SHP77 (cell line): Measurements from ENCODE around the gene HDGF.

ENCODE experiments used
- DNase-seq, 2 experiments: peaks; one replicate each; lab custom pipeline; 2025; lab: John Stamatoyannopoulos, UW

Gene HDGF

DNA sequence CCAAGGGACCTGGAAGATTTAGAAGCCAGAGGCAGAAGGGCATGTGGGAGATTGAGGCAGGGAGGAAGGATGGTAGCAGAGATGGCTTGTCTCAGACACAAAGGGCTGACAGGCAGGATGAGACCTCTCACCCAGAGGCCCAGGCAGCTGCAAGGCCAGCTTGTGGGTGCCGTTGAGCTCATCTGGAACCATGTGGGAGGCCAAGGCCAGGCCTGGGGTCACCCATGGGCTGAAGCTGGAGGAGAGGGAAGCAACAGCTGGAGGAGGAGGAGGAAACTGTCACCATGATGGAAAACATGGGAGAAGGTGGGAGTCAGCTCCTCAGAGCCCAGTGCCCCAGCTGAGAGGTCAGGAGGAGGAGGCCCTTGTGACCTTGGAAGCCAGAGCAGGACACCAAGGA is 52.5 kb downstream of the HDGF start:
- no peak for DNase-seq

DNA sequence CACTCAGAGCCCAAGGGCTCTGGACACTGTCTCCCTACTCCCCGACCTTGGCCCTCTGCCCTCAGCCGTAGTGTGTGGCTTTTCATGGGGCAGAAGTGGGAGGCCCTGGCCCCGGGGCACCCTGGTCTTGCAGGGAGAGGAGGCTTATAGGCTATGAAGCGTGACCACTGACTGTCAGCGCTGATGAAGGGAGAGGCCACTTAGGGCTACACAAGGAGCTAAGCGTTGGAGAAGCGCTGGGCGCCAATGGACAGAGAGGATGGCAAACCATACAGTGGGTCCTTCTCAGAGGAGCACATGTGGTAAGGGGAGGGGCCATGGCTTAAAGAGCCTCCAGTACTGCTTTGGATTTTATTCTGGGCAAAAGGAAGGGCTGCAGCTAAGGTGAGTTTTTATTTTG is 54.0 kb downstream of the HDGF start:
- DNase-seq = no peak

DNA sequence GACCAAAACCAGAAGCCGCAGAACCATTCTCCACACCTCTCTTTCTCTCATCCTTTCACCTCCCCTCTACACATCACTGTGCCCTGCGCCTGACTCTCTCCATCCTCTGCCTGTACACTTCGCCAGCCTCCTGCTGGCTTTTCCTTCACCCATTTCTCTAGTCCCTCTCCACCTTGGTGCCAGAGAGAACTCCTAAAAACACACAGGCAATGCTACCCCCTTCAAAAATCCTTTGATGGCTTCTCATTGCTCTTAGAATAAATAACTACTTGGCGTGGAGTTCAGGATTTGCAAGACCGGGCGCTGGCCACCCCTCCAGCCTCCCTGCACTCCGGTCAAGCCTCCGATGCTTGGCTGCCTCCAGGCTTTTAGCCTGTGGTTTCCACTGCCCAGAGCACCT is 54.7 kb downstream of the HDGF start:
- no peak for DNase-seq

DNA sequence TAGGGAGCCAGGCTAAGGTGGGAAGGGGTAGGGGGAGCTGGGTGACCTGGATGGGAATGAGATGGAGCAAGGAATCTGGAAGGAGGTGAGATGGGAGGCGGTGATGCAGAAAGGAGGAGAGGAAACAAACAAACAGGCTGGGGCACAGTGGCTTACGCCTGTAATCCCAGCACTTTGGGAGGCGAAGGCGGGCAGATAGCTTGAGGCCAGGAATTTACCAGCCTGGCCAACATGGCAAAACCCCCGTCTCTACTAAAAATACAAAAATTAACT is 56.8 kb downstream of the HDGF start:
- DNase-seq = no peak

DNA sequence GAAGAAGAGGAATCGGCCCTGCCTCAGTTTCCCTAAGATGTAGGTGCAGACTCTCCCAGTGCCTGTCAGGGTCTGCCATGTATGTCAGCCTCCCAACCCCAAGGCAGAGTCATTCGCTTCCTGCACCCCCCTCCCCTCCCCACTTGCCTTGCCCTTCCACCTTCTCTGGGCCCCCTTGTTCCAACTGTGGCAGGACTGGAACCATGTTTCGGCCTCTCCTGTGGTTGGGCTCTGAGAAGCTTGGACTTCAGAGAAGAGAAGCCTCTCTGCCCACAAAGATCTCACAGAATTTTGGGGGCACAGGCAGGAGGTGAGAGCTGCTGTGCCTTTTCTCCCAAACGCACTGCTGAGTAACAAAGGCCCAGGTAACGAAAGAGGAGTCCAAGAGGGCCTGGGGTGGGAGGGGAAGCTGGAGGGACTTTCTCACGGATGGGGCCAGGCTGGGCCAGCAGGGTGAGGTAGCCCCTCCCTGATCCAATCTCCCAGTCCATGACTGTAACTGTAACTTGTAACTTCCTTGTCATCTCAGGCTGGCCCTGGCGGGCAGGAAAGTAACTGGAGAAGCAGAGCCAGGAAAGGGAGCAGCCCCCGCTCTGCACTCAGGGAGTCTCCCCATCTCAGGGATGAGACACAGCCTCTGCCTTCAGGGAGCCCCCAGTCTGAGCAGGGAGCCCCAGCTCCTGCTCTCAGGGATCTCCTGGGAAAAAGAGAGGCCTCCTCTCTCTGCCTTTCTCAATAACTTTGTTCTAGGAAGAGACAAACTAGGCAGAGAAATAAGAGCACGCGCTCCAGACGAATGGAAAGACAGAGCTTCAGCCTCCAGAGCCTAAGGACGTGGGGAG is 57.4 kb downstream of the HDGF start:
- DNase-seq = no peak

DNA sequence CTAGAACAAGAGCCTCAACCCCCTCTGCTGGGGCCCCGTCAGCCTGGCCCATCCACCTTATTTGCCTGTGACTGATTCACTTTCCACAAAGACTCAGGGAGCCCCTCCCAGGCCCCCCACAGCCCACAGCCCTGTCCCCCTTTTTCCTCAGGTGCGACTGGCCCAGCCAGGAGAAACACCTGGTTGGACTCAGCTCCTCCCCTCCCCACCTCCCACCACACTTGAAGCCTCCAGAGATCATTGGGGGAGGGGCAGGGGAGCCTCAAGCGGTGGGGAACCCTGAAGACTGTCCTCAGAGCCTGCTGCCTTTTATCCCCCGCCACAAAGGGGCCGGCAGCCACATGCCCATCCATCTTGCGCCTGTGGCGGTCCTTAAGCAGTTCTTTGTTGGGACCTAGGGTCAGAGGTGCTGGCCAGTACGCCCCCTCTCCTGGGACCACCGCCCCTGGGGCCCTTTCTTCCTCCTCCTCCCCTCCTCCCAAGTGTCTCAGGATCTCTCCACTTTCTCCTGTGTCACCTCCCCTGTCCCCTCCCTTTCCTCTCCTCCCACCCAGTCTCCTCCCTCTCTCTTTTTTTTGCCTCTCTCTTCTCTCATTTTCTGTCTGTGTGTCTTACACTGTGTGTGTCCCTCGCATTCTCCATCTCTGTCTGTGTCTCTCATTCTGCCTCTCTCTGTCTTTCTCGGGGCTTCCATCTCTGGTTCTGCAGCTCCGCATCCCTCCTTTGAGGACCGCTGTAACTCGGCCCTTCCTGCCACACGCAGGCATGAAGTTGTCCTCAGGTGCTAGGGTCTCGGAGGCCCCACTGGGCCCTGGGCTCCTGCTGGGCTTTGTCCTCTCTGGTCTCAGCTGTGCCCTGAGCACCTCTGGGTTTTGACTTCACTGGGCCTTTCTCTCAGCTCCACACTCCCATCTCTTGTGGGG is 58.3 kb downstream of the HDGF start:
- DNase-seq = peak in 1 of 2 experiments; percentile 23

DNA sequence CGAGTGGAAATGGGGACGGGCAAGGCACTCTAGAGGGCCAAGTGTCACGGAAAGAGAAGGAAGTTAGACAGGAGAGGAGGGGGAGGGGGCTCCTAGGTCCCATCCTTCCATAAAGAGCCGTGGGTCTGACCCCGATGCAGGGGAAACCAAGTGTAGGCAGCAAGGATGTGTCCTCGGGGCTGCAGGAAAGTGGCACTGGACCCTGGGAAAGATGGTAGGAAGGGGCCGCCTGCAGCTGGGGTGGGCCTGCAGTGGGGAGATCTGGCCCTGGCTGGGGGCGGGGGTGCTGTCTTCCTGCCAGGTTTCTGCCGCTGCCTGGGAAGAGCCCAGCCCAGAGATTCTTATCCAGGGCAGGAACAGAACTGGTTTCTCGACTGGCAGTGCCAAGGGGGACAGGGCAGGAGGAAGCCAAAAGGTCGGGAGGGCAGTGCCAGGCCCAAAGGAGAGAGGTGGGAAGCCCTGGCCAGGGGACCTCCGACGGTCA is 59.0 kb downstream of the HDGF start:
- DNase-seq = no peak
